Measurements from ENCODE around the gene NPAS1. TPM values are rescaled to one million over a fixed set of nuclear protein-coding genes. Genes with fewer than 3 reads are reported as not detected.

Gene NPAS1
- 0.37 and 0.39 TPM in 2 replicates for total RNA-seq (2014; rRNA removed; shearing (Covaris generic))

GRCh38 chr19:47019431-47020041 lies at the start of gene NPAS1:
NPAS1 (plus strand) TSS chr19:47019837; CDS start chr19:47021048, 1,211 bp downstream.
- DNase-seq (ENCODE audit: low read depth), result no peak

DNA sequence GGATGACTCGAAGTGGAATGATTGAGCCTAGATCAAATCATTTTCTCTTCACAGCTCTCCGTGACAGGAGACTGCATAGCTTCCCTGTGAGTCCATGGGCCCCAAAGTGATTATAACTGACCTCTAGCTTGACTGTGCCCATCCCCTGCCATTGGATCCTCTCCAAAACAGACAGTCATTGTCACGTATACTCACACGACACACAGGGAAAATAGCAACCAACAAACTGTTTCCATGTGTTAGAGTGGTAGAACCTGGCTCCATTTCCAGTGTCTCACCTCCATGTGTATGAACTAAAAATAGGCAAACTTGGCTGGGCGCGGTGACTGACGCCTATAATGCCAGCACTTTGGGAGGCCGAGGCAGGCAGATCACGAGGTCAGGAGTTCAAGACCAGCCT lies 48.8 kb upstream of the NPAS1 start:
- DNase-seq (ENCODE audit: low read depth), result peak; percentile 100

- no peak for DNase-seq (ENCODE audit: low read depth)
Measured at GRCh38 chr19:46972311-46972710, 47.3 kb upstream of the NPAS1 start.

- DNase-seq (ENCODE audit: low read depth), result peak; percentile 55
Measured at GRCh38 chr19:46974181-46974580, 45.5 kb upstream of the NPAS1 start.

GRCh38 chr19:46975011-46975924 lies 44.4 kb upstream of the NPAS1 start:
- peak; percentile 68 for DNase-seq (ENCODE audit: low read depth)

- DNase-seq (ENCODE audit: low read depth), result peak; percentile 98
Measured at GRCh38 chr19:46975925-46976782, 43.5 kb upstream of the NPAS1 start.

GRCh38 chr19:46976845-46977320 lies 42.8 kb upstream of the NPAS1 start:
- DNase-seq (ENCODE audit: low read depth), result peak; percentile 96

DNA sequence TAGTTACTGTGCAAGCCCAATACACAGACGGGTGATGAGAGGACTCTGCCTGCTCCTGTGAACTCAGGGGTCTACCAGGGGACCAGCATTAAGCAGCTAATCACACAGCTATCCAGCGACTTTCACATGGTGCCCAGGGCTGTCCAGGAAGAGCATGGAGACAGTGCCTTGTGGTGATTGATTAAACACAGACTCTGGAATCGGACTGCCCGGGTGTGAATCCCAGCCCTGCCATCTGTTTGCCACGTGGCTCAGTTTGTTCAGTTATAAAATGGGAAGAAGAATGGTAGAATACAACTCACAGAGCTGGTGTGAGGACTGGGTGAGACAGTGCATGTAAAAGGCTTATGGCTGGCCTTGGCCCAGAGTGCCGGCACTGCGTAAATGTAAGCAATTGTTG lies 42.1 kb upstream of the NPAS1 start:
- DNase-seq (ENCODE audit: low read depth), result no peak

GRCh38 chr19:46978171-46978869 lies 41.3 kb upstream of the NPAS1 start:
- DNase-seq (ENCODE audit: low read depth), result no peak

GRCh38 chr19:46979126-46980105 lies 40.2 kb upstream of the NPAS1 start:
- DNase-seq (ENCODE audit: low read depth), result no peak

GRCh38 chr19:46980761-46981160 lies 38.9 kb upstream of the NPAS1 start:
- DNase-seq (ENCODE audit: low read depth), result no peak

GRCh38 chr19:46981286-46981945 lies 38.2 kb upstream of the NPAS1 start:
- DNase-seq (ENCODE audit: low read depth), result no peak

DNA sequence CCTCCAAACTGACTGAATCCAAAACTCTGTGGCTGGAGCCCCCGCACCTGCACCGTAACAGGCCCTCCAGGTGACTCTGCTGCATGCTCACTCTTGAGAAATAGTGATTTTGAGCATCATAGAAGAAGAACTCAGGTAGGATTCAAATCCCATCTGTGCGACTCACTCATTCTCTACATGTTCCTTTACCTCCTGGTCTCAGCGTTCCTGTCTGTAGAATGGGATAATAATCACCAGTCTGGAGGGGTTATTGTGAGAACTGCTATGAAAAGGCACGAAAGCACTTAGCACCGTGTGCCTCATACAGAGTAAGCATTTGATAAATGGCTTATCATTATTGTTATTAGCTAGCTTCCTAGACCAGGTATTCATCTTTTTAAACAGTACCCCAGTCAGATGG lies 36.5 kb upstream of the NPAS1 start:
- DNase-seq (ENCODE audit: low read depth), result no peak

- DNase-seq (ENCODE audit: low read depth), result peak; percentile 78
Measured at GRCh38 chr19:46984077-46985010, 35.3 kb upstream of the NPAS1 start.

DNA sequence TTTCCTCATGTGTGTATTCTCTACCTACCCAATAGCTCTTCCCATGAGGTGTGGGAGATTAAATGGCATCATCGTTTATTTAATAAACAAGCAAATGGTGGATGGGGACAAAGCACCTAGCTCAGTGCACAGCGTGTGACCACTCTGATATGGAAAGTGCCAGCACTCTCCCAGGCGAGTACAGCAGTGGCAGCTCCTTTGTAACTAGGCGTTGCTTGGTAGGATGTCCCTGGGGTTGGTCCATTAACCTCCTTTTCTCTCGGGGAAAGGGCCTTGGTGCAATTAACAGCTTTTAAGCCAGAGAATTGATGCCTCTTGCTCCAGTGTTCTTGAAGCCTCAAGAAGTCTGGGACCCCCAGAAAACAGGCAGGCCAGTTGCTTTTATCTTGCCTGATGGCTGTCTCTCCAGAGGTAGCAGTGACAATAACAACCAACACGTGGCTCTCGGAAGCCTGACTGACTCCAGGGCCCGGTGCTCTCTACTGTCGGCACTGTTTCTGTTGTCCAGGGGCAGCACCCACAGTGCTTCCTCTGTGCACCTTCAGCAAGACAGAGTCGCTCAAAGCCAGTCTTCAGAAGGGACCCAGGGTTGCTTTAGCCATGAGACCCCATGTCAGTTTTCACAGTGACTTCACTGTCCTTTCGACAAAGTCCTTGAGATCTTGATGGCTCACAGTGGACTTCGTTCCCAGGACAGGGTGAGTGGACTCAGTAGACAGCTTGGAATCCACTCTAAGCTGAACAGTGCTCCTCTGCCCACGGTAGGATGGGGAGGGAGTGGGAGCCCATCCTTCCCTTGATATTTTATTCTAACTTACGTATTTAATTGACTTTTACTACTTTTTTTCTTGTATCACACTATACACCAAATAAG lies 33.9 kb upstream of the NPAS1 start:
- no peak for DNase-seq (ENCODE audit: low read depth)

GRCh38 chr19:46988614-46989230 lies 30.9 kb upstream of the NPAS1 start:
- DNase-seq (ENCODE audit: low read depth), result no peak

Measured in M059J (cell line).